Activated CD4-positive, alpha-beta T cell treated with anti-CD3 and anti-CD28 coated beads for 1 hour (primary cell): ENCODE results near the gene IRF5.

Experiments
- DNase-seq: peaks from one replicate; pipeline ENCODE4 v3.0.0-alpha.2; 2020

IRF5 gene

GRCh38 chr7:128921866-128922440, 15.8 kb upstream of the IRF5 start:
- DNase-seq: no peak

GRCh38 chr7:128922496-128923410, 15.0 kb upstream of the IRF5 start:
- no peak for DNase-seq

GRCh38 chr7:128923411-128923800, 14.3 kb upstream of the IRF5 start:
- no peak for DNase-seq

GRCh38 chr7:128924707-128925588, 12.8 kb upstream of the IRF5 start:
- no peak for DNase-seq

- no peak for DNase-seq
Observed at GRCh38 chr7:128928159-128928813, 9.4 kb upstream of the IRF5 start.

GRCh38 chr7:128928882-128929788, 8.6 kb upstream of the IRF5 start:
- DNase-seq: no peak

- no peak for DNase-seq
Observed at GRCh38 chr7:128931190-128931798, 6.4 kb upstream of the IRF5 start.

GRCh38 chr7:128931965-128932861, 5.5 kb upstream of the IRF5 start:
- no peak for DNase-seq

GRCh38 chr7:128932862-128933179, 4.9 kb upstream of the IRF5 start:
- no peak for DNase-seq

- no peak for DNase-seq
Observed at GRCh38 chr7:128933180-128933891, 4.4 kb upstream of the IRF5 start.

GRCh38 chr7:128934361-128935341, 3.1 kb upstream of the IRF5 start:
- no peak for DNase-seq

GRCh38 chr7:128935342-128935730, 2.4 kb upstream of the IRF5 start:
- no peak for DNase-seq

- no peak for DNase-seq
Observed at GRCh38 chr7:128936798-128937197, 929 bp upstream of the IRF5 start.

GRCh38 chr7:128937271-128937646, 468 bp upstream of the IRF5 start:
- DNase-seq: no peak

- DNase-seq: no peak
Observed at GRCh38 chr7:128938544-128939074, 882 bp downstream of the IRF5 start.

- no peak for DNase-seq
Observed at GRCh38 chr7:128939075-128939860, 1.5 kb downstream of the IRF5 start.

GRCh38 chr7:128939861-128940410, 2.2 kb downstream of the IRF5 start:
- DNase-seq: no peak
